LNCaP clone FGC (cell line): ENCODE measurements around the gene MXI1.
A peak's percentile ranks its signal among the peaks of the same experiment; 100 is the strongest.
"Not testable (repeated sequence)": the region's sequence is repeated elsewhere in the genome, so short reads cannot be mapped to it uniquely, and the experiment has no call there.

Experiments used
- DNase-seq: peaks from one replicate; pipeline ENCODE4 v3.0.0-alpha.2; 2011; ENCODE audit warnings: low read depth
- H3K4me3 ChIP-seq: 2 replicates; pipeline ENCODE4 v1.5.1; 2011; ENCODE audit warnings: mild to moderate bottlenecking, low read depth, low read length, control low read depth
- TF ChIP-seq, protein P1 (sequence below): IDR thresholded peaks from 2 replicates; pipeline ENCODE4 v1.5.1; 2012; ENCODE audit warnings: mild to moderate bottlenecking; ENCODE audit not compliant: control insufficient read depth, insufficient read depth; ENCODE audit errors: extremely low read depth

MXI1 gene

DNA sequence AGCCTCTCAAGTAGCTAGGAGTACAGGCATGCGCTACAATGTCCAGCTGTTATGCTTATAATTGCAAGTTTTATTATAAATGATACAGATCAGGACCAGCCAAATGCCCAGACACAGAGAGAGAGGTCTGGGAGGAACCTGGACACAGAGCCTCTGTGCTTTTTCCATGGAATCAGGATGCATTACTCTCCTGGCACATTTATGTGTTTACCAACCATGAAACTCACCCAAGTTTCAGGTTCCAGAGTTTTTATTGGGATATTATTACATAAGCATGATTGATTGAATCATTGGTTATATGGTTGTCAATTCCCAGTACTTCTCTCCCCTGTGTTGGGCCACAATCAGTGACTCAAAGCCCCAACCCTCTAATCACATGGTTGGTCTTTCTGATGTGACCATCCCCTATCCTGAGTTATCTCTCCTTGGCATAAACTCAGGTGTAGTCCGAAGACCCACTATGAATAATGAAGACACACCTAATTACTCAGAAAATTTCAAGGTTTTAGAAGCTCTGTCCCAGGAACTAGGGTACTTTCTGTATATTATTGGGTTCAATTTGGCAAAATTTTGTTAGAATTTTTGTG lies 30.6 kb downstream of the MXI1 start:
- peak; percentile 51 for DNase-seq
- TF ChIP-seq, protein P1, sequence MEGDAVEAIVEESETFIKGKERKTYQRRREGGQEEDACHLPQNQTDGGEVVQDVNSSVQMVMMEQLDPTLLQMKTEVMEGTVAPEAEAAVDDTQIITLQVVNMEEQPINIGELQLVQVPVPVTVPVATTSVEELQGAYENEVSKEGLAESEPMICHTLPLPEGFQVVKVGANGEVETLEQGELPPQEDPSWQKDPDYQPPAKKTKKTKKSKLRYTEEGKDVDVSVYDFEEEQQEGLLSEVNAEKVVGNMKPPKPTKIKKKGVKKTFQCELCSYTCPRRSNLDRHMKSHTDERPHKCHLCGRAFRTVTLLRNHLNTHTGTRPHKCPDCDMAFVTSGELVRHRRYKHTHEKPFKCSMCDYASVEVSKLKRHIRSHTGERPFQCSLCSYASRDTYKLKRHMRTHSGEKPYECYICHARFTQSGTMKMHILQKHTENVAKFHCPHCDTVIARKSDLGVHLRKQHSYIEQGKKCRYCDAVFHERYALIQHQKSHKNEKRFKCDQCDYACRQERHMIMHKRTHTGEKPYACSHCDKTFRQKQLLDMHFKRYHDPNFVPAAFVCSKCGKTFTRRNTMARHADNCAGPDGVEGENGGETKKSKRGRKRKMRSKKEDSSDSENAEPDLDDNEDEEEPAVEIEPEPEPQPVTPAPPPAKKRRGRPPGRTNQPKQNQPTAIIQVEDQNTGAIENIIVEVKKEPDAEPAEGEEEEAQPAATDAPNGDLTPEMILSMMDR: no peak
- no peak overlapping the region for H3K4me3 ChIP-seq

DNA sequence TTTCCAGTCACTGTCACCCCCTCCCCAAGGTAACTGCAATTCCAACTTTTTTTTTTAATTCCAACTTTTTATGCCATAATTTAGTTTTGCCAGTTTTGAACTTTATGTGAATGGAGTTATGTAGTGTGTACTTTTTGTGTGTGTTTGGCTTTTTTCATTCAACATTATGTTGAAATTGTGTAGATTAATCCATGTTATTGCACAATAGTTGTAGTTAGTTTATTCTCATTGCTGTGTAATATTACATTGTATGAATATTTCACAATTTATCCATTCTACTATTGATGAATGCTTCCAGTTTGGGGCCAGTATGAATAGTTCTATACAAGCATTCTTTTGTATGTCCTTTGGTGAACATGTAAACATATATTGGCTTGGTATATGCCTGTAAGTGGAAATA lies 32.5 kb downstream of the MXI1 start:
- no peak for DNase-seq
- TF ChIP-seq, protein P1: no peak

DNA sequence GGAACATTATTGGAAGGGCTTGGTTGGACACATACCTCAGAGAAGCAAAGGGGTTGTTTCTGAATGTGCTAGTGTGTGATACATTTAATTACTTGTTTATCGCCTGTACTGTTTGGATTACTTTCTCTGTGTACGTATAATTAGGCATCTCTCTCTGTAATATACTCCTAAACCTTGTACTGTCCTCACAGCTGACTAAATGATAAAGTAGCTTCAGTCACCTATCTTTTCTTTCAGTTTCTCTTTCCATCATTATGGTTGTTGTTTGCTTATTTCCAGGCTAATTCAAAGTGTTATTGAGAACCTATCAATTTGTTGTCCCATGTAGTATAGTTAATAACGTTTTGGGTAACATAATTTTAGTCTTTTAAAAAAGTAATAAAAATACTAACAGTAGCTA lies 34.0 kb downstream of the MXI1 start:
- no peak for DNase-seq
- TF ChIP-seq, protein P1: no peak
- H3K4me3 ChIP-seq: no peak overlapping the region

More for the DNA sequence above, 32.5 kb downstream of the MXI1 start:
- H3K4me3 ChIP-seq: no peak overlapping the region

DNA sequence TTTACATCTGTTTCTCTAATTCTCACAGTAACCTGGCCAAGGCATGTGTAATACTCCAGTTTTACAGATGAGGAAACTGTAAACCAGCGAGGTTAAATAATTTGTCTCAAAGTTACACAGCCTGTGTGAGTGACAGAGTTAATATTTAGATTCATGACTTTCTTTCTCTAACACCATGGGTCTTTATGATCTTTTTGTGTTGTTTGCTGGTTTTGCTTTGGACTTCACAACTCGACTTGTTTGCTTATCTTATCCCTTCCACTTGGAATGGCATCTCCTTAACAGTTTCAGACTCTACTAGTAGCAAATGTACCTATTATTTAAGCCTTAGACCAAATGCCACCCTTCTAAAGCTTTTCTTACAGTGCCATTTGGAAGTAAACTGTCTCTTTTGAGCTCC lies 34.4 kb downstream of the MXI1 start:
- H3K4me3 ChIP-seq: no peak overlapping the region
- DNase-seq: no peak
- TF ChIP-seq, protein P1: no peak

DNA sequence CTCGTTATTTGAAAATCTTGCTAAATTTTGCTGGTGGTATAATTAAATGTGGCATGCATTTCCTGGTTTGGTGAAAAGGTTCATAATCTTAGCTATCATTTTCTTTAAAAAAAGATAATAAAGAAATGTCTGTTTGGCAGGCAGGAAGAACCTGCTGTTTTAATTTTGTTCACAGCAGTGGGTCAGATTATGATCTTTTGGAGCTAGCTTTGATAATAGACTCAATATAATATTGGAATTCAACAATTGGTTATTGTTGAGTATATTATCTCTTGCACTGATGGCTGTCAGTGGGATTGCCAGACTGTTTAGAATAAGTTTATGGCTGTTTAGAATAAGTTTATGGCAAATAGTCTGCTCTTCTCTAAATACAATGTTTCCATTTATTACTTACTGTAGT lies 35.1 kb downstream of the MXI1 start:
- TF ChIP-seq, protein P1: no peak
- H3K4me3 ChIP-seq: no peak overlapping the region
- no peak for DNase-seq

DNA sequence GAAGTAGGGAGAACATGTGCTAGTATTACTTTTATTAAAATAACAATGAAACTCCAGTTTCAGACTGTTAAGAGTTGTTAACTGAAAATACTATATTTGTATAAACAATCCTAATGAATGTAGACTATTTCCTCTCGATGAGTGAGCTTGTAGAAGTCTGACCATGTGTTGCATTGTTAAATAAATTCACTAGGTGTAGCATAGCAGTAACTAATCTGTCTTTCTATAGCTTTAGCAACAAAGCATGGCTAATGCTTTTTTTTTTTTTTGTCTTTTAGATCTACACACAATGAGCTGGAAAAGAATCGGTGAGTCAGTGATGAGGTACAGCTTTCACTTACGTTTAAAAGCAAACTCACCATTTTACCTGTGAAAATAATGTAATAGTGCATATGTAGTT lies 37.1 kb downstream of the MXI1 start:
- TF ChIP-seq, protein P1: no peak
- no peak overlapping the region for H3K4me3 ChIP-seq
- DNase-seq: no peak

DNA sequence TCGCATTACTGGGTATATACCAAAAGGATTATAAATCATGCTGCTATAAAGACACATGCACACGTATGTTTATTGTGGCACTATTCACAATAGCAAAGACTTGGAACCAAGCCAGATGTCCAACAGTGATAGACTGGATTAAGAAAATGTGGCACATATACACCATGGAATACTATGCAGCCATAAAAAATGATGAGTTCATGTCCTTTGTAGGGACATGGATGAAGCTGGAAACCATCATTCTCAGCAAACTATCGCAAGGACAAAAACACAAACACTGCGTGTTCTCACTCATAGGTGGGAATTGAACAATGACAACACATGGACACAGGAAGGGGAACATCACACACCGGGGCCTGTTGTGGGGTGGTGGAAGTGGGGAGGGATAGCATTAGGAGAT lies 40.4 kb downstream of the MXI1 start:
- not testable (repeated sequence) for H3K4me3 ChIP-seq, DNase-seq

DNA sequence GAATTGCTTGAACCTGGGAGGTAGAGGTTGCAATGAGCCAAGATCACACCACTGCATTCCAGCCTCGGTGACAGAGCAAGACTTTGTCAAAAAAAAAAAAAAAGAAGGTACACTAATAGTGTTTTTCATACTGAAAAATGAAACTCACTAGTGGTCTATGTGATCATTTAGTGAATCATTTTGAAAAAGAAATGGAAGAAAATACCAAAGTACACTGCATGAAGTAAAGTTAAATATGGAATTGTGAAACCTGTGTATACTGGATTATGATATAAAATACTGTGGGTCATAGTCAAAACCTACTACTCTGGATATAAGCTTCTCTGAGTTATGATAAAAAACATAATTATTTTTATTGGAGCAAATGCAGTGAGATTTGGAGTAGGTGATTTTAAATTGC lies 42.1 kb downstream of the MXI1 start:
- not testable (repeated sequence) for H3K4me3 ChIP-seq, DNase-seq

DNA sequence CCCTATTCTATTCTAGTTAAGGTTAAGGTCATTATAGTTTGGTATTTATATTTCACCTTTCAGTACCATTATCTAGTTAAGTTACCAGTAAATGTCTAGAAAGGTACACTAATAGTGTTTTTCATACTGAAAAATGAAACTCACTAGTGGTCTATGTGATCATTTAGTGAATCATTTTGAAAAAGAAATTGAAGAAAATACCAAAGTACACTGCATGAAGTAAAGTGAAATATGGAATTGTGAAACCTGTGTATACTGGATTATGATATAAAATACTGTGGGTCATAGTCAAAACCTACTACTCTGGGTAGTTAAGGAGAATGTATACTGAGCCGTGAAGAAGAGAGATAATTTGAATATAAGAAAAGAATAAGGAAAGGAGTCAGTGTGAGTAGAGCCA lies 44.0 kb downstream of the MXI1 start:
- H3K4me3 ChIP-seq, DNase-seq: not testable (repeated sequence)
